ENCODE results near the gene SCYGR1. TPM values are rescaled to one million over a fixed set of nuclear protein-coding genes. Genes with fewer than 3 reads are reported as not detected.
"Not testable (repeated sequence)": the region's sequence is repeated elsewhere in the genome, so short reads cannot be mapped to it uniquely, and the experiment has no call there.

The SCYGR1 gene
- not detected for total RNA-seq

- CTCF ChIA-PET; H3K27ac Mint-ChIP-seq; H3K4me1 Mint-ChIP-seq (ENCODE audit: low read depth); DNase-seq; POLR2A ChIA-PET; H3K36me3 Mint-ChIP-seq (ENCODE audit: low read depth); H3K27me3 Mint-ChIP-seq (ENCODE audit: low read depth); ATAC-seq; H3K4me3 Mint-ChIP-seq; H3K9me3 Mint-ChIP-seq (ENCODE audit: insufficient read depth): not testable (repeated sequence)
Measured at GRCh38 chr2:227387583-227387982, at the start of gene SCYGR1. Gene SCYGR1 (minus strand): TSS chr2:227387949. CDS start chr2:227387949, 0 bp downstream.

- H3K4me1 Mint-ChIP-seq (ENCODE audit: low read depth) = no peaks in the 10 kb centered on the region
- no peak overlapping the region for H3K27ac Mint-ChIP-seq
- POLR2A ChIA-PET = no interaction called here
Measured at GRCh38 chr2:227436436-227437174, 48.9 kb upstream of the SCYGR1 start.

GRCh38 chr2:227433171-227433570 lies 45.4 kb upstream of the SCYGR1 start:
- DNase-seq (no peak), ATAC-seq (no peak)
- H3K27ac Mint-ChIP-seq = no peak overlapping the region
- no peaks in the 10 kb centered on the region for H3K4me1 Mint-ChIP-seq (ENCODE audit: low read depth)
- POLR2A ChIA-PET = no interaction called here
- H3K27me3 Mint-ChIP-seq (ENCODE audit: low read depth) = no peaks in the 10 kb centered on the region
- H3K36me3 Mint-ChIP-seq (ENCODE audit: low read depth) = peaks cover 11% of the 10 kb centered on the region
- CTCF ChIA-PET = interaction anchor here (0.6 kb wide), 1 partner anchor 60 kb away, joined by 3 read pairs; no protein-coding TSS in a partner anchor
- no peak overlapping the region for H3K4me3 Mint-ChIP-seq
- peaks cover 14% of the 10 kb centered on the region for H3K9me3 Mint-ChIP-seq (ENCODE audit: insufficient read depth)

More at GRCh38 chr2:227436436-227437174, 48.9 kb upstream of the SCYGR1 start:
- Mint-ChIP-seq H3K9me3 (ENCODE audit: insufficient read depth) (peaks cover 14% of the 10 kb centered on the region), H3K4me3 (no peak overlapping the region), H3K36me3 (ENCODE audit: low read depth) (peaks cover 11% of the 10 kb centered on the region), H3K27me3 (ENCODE audit: low read depth) (no peaks in the 10 kb centered on the region)
- ATAC-seq = no peak
- DNase-seq = no peak
- CTCF ChIA-PET = no interaction called here

- Mint-ChIP-seq H3K9me3 (ENCODE audit: insufficient read depth) (peaks cover 14% of the 10 kb centered on the region), H3K36me3 (ENCODE audit: low read depth) (peaks cover 11% of the 10 kb centered on the region), H3K27ac (no peak overlapping the region), H3K27me3 (ENCODE audit: low read depth) (no peaks in the 10 kb centered on the region), H3K4me3 (no peak overlapping the region), H3K4me1 (ENCODE audit: low read depth) (no peaks in the 10 kb centered on the region)
- ATAC-seq = no peak
- CTCF ChIA-PET = no interaction called here
- DNase-seq = no peak
- POLR2A ChIA-PET = no interaction called here
Measured at GRCh38 chr2:227430639-227431038, 42.9 kb upstream of the SCYGR1 start.

GRCh38 chr2:227428731-227429285 lies 41.1 kb upstream of the SCYGR1 start:
- ChIA-PET POLR2A (no interaction called here), CTCF (interaction anchor here (1.0 kb wide), 1 partner anchor 103 kb away, joined by 3 read pairs; no protein-coding TSS in a partner anchor)
- Mint-ChIP-seq H3K9me3 (ENCODE audit: insufficient read depth) (peaks cover 11% of the 10 kb centered on the region), H3K4me1 (ENCODE audit: low read depth) (no peaks in the 10 kb centered on the region), H3K27ac (no peak overlapping the region), H3K36me3 (ENCODE audit: low read depth) (peaks cover 11% of the 10 kb centered on the region), H3K27me3 (ENCODE audit: low read depth) (no peaks in the 10 kb centered on the region), H3K4me3 (no peak overlapping the region)
- ATAC-seq (no peak), DNase-seq (no peak)

- Mint-ChIP-seq H3K9me3 (ENCODE audit: insufficient read depth) (no peaks in the 10 kb centered on the region), H3K27ac (no peak overlapping the region), H3K27me3 (ENCODE audit: low read depth) (no peaks in the 10 kb centered on the region), H3K4me3 (no peak overlapping the region), H3K36me3 (ENCODE audit: low read depth) (no peaks in the 10 kb centered on the region), H3K4me1 (ENCODE audit: low read depth) (no peaks in the 10 kb centered on the region)
- ATAC-seq = no peak
- ChIA-PET POLR2A (no interaction called here), CTCF (no interaction called here)
- DNase-seq = no peak
Measured at GRCh38 chr2:227423656-227424499, 36.1 kb upstream of the SCYGR1 start.

GRCh38 chr2:227420087-227421052 lies 32.6 kb upstream of the SCYGR1 start:
- POLR2A ChIA-PET = no interaction called here
- no peak for DNase-seq
- Mint-ChIP-seq H3K9me3 (ENCODE audit: insufficient read depth) (no peaks in the 10 kb centered on the region), H3K4me3 (no peak overlapping the region), H3K36me3 (ENCODE audit: low read depth) (no peaks in the 10 kb centered on the region), H3K4me1 (ENCODE audit: low read depth) (peaks cover 4% of the 10 kb centered on the region), H3K27ac (no peak overlapping the region), H3K27me3 (ENCODE audit: low read depth) (no peaks in the 10 kb centered on the region)
- ATAC-seq = no peak
- CTCF ChIA-PET = no interaction called here

- peaks cover 15% of the 10 kb centered on the region for H3K4me1 Mint-ChIP-seq (ENCODE audit: low read depth)
- ChIA-PET POLR2A (no interaction called here), CTCF (no interaction called here)
- H3K27ac Mint-ChIP-seq = no peak overlapping the region
- ATAC-seq (no peak), DNase-seq (no peak)
- H3K4me3 Mint-ChIP-seq = no peak overlapping the region
- no peaks in the 10 kb centered on the region for H3K27me3 Mint-ChIP-seq (ENCODE audit: low read depth)
- H3K36me3 Mint-ChIP-seq (ENCODE audit: low read depth) = no peaks in the 10 kb centered on the region
- H3K9me3 Mint-ChIP-seq (ENCODE audit: insufficient read depth) = no peaks in the 10 kb centered on the region
Measured at GRCh38 chr2:227416701-227417100, 29.0 kb upstream of the SCYGR1 start.

GRCh38 chr2:227415538-227416424 lies 28.0 kb upstream of the SCYGR1 start:
- no peak for ATAC-seq
- H3K36me3 Mint-ChIP-seq (ENCODE audit: low read depth) = no peaks in the 10 kb centered on the region
- no peak overlapping the region for H3K27ac Mint-ChIP-seq
- no peak overlapping the region for H3K4me3 Mint-ChIP-seq
- H3K27me3 Mint-ChIP-seq (ENCODE audit: low read depth) = no peaks in the 10 kb centered on the region
- H3K4me1 Mint-ChIP-seq (ENCODE audit: low read depth) = peaks cover 24% of the 10 kb centered on the region
- no peak for DNase-seq
- ChIA-PET POLR2A (no interaction called here), CTCF (interaction anchor here (1.4 kb wide), 1 partner anchor 10 kb away, joined by 3 read pairs; no protein-coding TSS in a partner anchor)
- H3K9me3 Mint-ChIP-seq (ENCODE audit: insufficient read depth) = no peaks in the 10 kb centered on the region

GRCh38 chr2:227414846-227415245 lies 27.1 kb upstream of the SCYGR1 start:
- Mint-ChIP-seq H3K4me1 (ENCODE audit: low read depth) (peaks cover 25% of the 10 kb centered on the region), H3K36me3 (ENCODE audit: low read depth) (no peaks in the 10 kb centered on the region), H3K4me3 (no peak overlapping the region), H3K27me3 (ENCODE audit: low read depth) (no peaks in the 10 kb centered on the region), H3K9me3 (ENCODE audit: insufficient read depth) (no peaks in the 10 kb centered on the region), H3K27ac (no peak overlapping the region)
- DNase-seq (no peak), ATAC-seq (no peak)
- CTCF ChIA-PET = interaction anchor here (1.4 kb wide), 1 partner anchor 9 kb away, joined by 3 read pairs; no protein-coding TSS in a partner anchor
- POLR2A ChIA-PET = no interaction called here

- no peak for DNase-seq
- Mint-ChIP-seq H3K27me3 (ENCODE audit: low read depth) (no peaks in the 10 kb centered on the region), H3K9me3 (ENCODE audit: insufficient read depth) (no peaks in the 10 kb centered on the region), H3K36me3 (ENCODE audit: low read depth) (no peaks in the 10 kb centered on the region), H3K27ac (no peak overlapping the region), H3K4me1 (ENCODE audit: low read depth) (peaks cover 25% of the 10 kb centered on the region), H3K4me3 (no peak overlapping the region)
- ChIA-PET CTCF (no interaction called here), POLR2A (no interaction called here)
- ATAC-seq = no peak
Measured at GRCh38 chr2:227413371-227413770, 25.6 kb upstream of the SCYGR1 start.

Data from activated CD8-positive, alpha-beta T cell treated with anti-CD3 and anti-CD28 coated beads, Interleukin-2, amount 10 ng/mL, durations not matched to agents 7 days and 5 days (primary cell).